Thyroid gland (tissue), 4 donors: ENCODE measurements around the gene UPK3B.
"Not testable (repeated sequence)": the region's sequence is repeated elsewhere in the genome, so short reads cannot be mapped to it uniquely, and the experiment has no call there.

Source experiments
- POLR2A ChIP-seq, 2 donors: fragments of 450-650 bp; IDR thresholded peaks; one replicate each; pipeline ENCODE4 v1.6.1; 2017; ENCODE audit warnings: antibody characterized with exemption in 2 of 2, mild to moderate bottlenecking in 2 of 2, moderate library complexity in 1 of 2
- TF ChIP-seq, protein P1 (sequence below), 6 experiments: fragments of 200-600 bp in 3 of 6; fragments of 450-650 bp in 3 of 6; sonication (generic) in 3 of 6; IDR thresholded peaks; one replicate each; pipeline ENCODE4 v1.5.1; 2016 to 2019; ENCODE audit warnings: antibody characterized with exemption in 6 of 6, mild to moderate bottlenecking in 2 of 6, inconsistent platforms in 1 of 6, moderate library complexity in 1 of 6

DNA sequence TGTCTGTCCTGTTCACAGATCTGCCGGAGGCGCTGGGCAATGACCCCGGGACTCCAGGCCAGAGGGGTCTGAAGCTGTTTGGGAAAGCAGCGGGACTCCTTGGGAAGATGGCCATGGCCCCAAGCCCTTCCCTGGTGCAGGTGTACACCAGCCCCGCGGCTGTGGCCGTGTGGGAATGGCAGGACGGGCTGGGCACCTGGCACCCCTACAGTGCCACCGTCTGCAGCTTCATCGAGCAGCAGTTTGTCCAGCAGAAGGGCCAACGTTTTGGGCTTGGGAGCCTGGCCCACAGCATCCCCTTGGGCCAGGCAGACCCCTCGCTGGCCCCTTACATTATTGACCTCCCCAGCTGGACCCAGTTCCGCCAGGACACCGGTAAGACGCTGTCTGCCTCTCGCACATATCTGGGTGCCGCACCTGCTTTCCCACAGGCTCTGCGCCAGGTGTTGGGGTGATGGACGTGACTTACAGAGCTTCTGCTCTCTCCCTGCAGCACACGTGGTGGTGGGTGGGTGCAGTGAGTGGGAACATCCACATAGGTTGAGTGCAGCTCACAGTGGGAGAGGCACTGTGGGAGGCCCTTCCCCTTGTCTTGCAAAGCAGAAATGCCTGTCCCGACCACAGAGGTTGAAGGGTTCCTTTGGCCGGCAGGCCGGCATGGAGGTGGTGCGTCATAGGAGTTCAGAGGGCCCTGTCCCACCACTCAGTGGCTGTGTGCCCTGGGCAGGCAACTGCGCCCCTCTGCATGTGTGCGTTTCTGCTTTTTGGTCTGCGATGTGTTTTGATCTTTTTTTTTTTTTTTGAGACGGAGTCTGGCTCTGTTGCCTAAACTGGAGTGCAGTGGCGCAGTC is 29.7 kb upstream of the UPK3B start:
- not testable (repeated sequence) for TF ChIP-seq POLR2A (IDR thresholded peaks at IDR 0.05)
- TF ChIP-seq, protein P1, sequence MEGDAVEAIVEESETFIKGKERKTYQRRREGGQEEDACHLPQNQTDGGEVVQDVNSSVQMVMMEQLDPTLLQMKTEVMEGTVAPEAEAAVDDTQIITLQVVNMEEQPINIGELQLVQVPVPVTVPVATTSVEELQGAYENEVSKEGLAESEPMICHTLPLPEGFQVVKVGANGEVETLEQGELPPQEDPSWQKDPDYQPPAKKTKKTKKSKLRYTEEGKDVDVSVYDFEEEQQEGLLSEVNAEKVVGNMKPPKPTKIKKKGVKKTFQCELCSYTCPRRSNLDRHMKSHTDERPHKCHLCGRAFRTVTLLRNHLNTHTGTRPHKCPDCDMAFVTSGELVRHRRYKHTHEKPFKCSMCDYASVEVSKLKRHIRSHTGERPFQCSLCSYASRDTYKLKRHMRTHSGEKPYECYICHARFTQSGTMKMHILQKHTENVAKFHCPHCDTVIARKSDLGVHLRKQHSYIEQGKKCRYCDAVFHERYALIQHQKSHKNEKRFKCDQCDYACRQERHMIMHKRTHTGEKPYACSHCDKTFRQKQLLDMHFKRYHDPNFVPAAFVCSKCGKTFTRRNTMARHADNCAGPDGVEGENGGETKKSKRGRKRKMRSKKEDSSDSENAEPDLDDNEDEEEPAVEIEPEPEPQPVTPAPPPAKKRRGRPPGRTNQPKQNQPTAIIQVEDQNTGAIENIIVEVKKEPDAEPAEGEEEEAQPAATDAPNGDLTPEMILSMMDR (IDR thresholded peaks at IDR 0.05) = not testable (repeated sequence)
